ENCODE results near the gene NOL11.

DNA sequence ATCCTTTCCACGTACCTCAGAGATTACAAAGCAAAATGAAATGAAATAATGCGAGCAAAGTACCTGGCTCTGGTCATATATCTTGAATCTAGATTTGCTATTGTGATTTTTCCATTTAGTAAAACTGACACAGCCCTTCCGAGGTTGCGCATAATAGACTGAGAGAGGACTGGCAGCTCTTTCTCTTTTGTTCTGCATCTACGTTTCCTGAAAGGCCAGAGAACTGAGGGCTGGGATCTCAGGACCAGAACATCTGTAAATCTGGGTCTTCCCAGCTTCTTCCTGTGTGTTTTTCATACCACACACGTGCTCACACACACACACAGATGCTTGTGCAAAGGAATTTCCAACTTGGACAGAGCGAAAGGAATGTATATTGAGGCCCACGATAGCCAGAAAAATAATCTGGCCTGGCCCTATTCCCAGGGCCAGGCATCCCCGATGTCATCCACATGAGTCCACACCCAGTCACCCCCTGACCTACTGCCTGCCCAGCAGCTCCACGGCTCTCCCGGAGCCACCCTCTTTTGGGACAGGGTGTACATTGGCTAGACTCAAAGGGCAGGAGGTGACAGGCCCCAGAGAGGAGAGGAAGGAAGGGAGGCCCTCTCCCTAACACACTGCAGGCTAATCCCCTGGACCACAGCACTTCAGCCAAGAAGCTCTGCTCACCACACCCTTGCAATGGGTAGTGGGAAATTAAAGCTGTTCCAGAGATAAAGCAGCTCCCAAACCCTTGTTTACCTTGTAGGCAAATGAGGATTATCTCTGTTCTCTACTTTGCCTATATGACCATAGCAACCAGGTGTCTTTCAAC, 41.8 kb downstream of the NOL11 start:
- TF ChIP-seq ZNF155 (tag by site-specific recombination; IDR thresholded peaks at IDR 0.05) (no peak), ZNF530 (tag by site-specific recombination; IDR thresholded peaks at IDR 0.05; ENCODE audit: low read depth) (no peak), ZBTB17 (tag by site-specific recombination; IDR thresholded peaks at IDR 0.05) (no peak), CTCF (tag by site-specific recombination; IDR thresholded peaks at IDR 0.05) (no peak), ZNF660 (tag by site-specific recombination; IDR thresholded peaks at IDR 0.05) (no peak), KLF16 (tag by site-specific recombination; IDR thresholded peaks at IDR 0.05) (no peak), ZNF19 (tag by site-specific recombination; IDR thresholded peaks at IDR 0.05; ENCODE audit: low read depth) (no peak), ZNF274 (IDR thresholded peaks at IDR 0.05; ENCODE audit: low read length) (no peak), ZNF274 (tag by site-specific recombination; IDR thresholded peaks at IDR 0.05; ENCODE audit: borderline replicate concordance) (no peak), ZNF777 (tag by site-specific recombination; IDR thresholded peaks at IDR 0.05; ENCODE audit: borderline replicate concordance) (no peak), ZNF513 (tag by site-specific recombination; IDR thresholded peaks at IDR 0.05) (no peak), ZNF335 (tag by site-specific recombination; conservative IDR thresholded peaks at IDR 0.05) (no peak)
- TF ChIP-seq, protein P1, sequence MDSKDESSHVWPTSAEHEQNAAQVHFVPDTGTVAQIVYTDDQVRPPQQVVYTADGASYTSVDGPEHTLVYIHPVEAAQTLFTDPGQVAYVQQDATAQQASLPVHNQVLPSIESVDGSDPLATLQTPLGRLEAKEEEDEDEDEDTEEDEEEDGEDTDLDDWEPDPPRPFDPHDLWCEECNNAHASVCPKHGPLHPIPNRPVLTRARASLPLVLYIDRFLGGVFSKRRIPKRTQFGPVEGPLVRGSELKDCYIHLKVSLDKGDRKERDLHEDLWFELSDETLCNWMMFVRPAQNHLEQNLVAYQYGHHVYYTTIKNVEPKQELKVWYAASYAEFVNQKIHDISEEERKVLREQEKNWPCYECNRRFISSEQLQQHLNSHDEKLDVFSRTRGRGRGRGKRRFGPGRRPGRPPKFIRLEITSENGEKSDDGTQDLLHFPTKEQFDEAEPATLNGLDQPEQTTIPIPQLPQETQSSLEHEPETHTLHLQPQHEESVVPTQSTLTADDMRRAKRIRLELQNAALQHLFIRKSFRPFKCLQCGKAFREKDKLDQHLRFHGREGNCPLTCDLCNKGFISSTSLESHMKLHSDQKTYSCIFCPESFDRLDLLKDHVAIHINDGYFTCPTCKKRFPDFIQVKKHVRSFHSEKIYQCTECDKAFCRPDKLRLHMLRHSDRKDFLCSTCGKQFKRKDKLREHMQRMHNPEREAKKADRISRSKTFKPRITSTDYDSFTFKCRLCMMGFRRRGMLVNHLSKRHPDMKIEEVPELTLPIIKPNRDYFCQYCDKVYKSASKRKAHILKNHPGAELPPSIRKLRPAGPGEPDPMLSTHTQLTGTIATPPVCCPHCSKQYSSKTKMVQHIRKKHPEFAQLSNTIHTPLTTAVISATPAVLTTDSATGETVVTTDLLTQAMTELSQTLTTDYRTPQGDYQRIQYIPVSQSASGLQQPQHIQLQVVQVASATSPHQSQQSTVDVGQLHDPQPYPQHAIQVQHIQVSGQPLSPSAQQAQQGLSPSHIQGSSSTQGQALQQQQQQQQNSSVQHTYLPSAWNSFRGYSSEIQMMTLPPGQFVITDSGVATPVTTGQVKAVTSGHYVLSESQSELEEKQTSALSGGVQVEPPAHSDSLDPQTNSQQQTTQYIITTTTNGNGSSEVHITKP (tag by site-specific recombination; IDR thresholded peaks at IDR 0.05) = no peak
